Astrocyte (in vitro differentiated cells and primary cell): ENCODE measurements around the gene MAN2A1. TPM values are rescaled to one million over a fixed set of nuclear protein-coding genes. Genes with fewer than 3 reads are reported as not detected.
"Not testable (repeated sequence)": the region's sequence is repeated elsewhere in the genome, so short reads cannot be mapped to it uniquely, and the experiment has no call there.

Source experiments
- DNase-seq: peaks from one replicate; pipeline ENCODE4 v3.0.0-alpha.2; 2010; ENCODE audit warnings: low read depth
- FAIRE-seq: peaks from 2 replicates; lab custom pipeline; 2011; peaks lifted over from hg19 to GRCh38; lab: Jason Lieb, UNC
- H2AFZ ChIP-seq: 2 replicates; pipeline ENCODE4 v1.6.0; 2012; ENCODE audit warnings: low read depth, low read length, inconsistent platforms
- H3K27ac ChIP-seq: 2 replicates; pipeline ENCODE4 v1.5.1; 2011; ENCODE audit warnings: low read depth, low read length, inconsistent platforms
- H3K27me3 ChIP-seq: 2 replicates; pipeline ENCODE4 v1.6.0; 2011; ENCODE audit warnings: low read length, inconsistent platforms; ENCODE audit not compliant: insufficient read depth
- H3K36me3 ChIP-seq: 2 replicates; pipeline ENCODE4 v1.5.1; 2011; ENCODE audit warnings: low read length, inconsistent platforms; ENCODE audit not compliant: insufficient read depth
- H3K4me1 ChIP-seq: 2 replicates; pipeline ENCODE4 v1.5.1; 2011; ENCODE audit warnings: low read length, inconsistent platforms; ENCODE audit not compliant: insufficient read depth
- H3K4me2 ChIP-seq: 2 replicates; pipeline ENCODE4 v1.6.0; 2012; ENCODE audit warnings: low read length, inconsistent platforms
- H3K4me3 ChIP-seq: 2 replicates; pipeline ENCODE4 v1.5.1; 2011; ENCODE audit warnings: low read depth, mild to moderate bottlenecking, low read length, inconsistent platforms; ENCODE audit not compliant: insufficient read depth
- H3K79me2 ChIP-seq: 2 replicates; pipeline ENCODE4 v1.6.0; 2012; ENCODE audit warnings: mild to moderate bottlenecking, low read length, inconsistent platforms; ENCODE audit not compliant: insufficient read depth
- H3K9ac ChIP-seq: 2 replicates; pipeline ENCODE4 v1.6.0; 2012; ENCODE audit warnings: mild to moderate bottlenecking, low read length, inconsistent platforms
- H3K9me3 ChIP-seq: 2 replicates; pipeline ENCODE4 v1.5.1; 2012; ENCODE audit warnings: low read depth, mild to moderate bottlenecking, low read length, inconsistent platforms; ENCODE audit not compliant: insufficient read depth
- H4K20me1 ChIP-seq: 2 replicates; pipeline ENCODE4 v1.6.0; 2012; ENCODE audit warnings: low read length, inconsistent platforms; ENCODE audit not compliant: insufficient read depth
- H3K27ac Mint-ChIP-seq: one replicate; pipeline ENCODE4 v1.8.0; 2021; ENCODE audit warnings: mild to moderate bottlenecking, mixed read lengths; ENCODE audit not compliant: unreplicated experiment
- H3K27me3 Mint-ChIP-seq: one replicate; pipeline ENCODE4 v1.8.0; 2021; ENCODE audit warnings: low read depth, mixed read lengths; ENCODE audit not compliant: unreplicated experiment
- H3K36me3 Mint-ChIP-seq: one replicate; pipeline ENCODE4 v1.8.0; 2021; ENCODE audit warnings: low read depth, mixed read lengths; ENCODE audit not compliant: unreplicated experiment
- H3K4me1 Mint-ChIP-seq: one replicate; pipeline ENCODE4 v1.8.0; 2021; ENCODE audit warnings: low read depth, mixed read lengths; ENCODE audit not compliant: unreplicated experiment
- H3K4me3 Mint-ChIP-seq: one replicate; pipeline ENCODE4 v1.8.0; 2021; ENCODE audit warnings: mild to moderate bottlenecking, moderate library complexity, mixed read lengths; ENCODE audit not compliant: unreplicated experiment
- H3K9me3 Mint-ChIP-seq: one replicate; pipeline ENCODE4 v1.8.0; 2021; ENCODE audit warnings: mild to moderate bottlenecking, mixed read lengths; ENCODE audit not compliant: unreplicated experiment
- CTCF ChIP-seq: IDR thresholded peaks from 2 replicates; pipeline ENCODE4 v1.5.1; 2011; ENCODE audit warnings: low read depth, mild to moderate bottlenecking, inconsistent platforms, low read length, moderate library complexity; ENCODE audit not compliant: insufficient read depth
- EZH2 ChIP-seq: IDR thresholded peaks from 2 replicates; pipeline ENCODE4 v1.6.1; 2012; ENCODE audit warnings: mild to moderate bottlenecking, low read length, inconsistent platforms; ENCODE audit not compliant: insufficient read depth
- total RNA-seq: library from RNA; stranded (reverse); gene quantifications from 2 replicates; pipeline ENCODE4 v1.2.1, GENCODE V29; 2021

MAN2A1 gene
- total RNA-seq, 1 donor from 2014 or later, result 109 TPM

- H3K4me3 ChIP-seq, result no peak overlapping the region
- Mint-ChIP-seq H3K4me3 (no peak overlapping the region), H3K36me3 (no peaks in the 10 kb centered on the region), H3K27me3 (no peaks in the 10 kb centered on the region), H3K9me3 (peaks cover 5% of the 10 kb centered on the region), H3K4me1 (no peaks in the 10 kb centered on the region), H3K27ac (no peak overlapping the region)
- H3K9ac ChIP-seq, result no peak overlapping the region
- no peak overlapping the region for H3K4me2 ChIP-seq
- DNase-seq (no peak), FAIRE-seq (no peak)
- H2AFZ ChIP-seq, result no peak overlapping the region
- no peaks in the 10 kb centered on the region for H3K9me3 ChIP-seq
- no peaks in the 10 kb centered on the region for H4K20me1 ChIP-seq
- no peaks in the 10 kb centered on the region for H3K36me3 ChIP-seq
- H3K79me2 ChIP-seq, result no peaks in the 10 kb centered on the region
- H3K27me3 ChIP-seq, result no peaks in the 10 kb centered on the region
- no peak overlapping the region for H3K27ac ChIP-seq
- TF ChIP-seq CTCF (no peak), EZH2 (no peak)
- no peaks in the 10 kb centered on the region for H3K4me1 ChIP-seq
Measured at GRCh38 chr5:109888989-109889388, 199.3 kb downstream of the MAN2A1 start.

DNA sequence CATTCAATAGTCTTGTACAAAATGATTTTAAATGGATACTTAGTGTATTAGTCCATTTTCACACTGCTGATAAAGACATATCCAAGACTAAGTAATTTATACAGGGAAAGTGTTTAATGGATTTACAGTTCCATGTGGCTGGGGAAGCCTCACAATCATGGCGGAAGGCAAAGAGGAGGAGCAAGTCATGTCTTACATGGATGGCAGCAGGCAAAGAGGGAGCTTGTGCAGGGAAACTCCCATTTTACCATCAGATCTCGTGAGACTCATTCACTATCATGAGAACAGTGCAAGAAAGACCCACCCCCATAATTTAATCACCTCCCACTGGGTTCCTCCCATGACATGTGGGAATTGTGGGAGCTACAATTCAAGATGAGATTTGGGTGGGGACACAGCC, 203.5 kb downstream of the MAN2A1 start:
- not testable (repeated sequence) for H3K36me3 Mint-ChIP-seq, H3K27ac Mint-ChIP-seq, H3K27me3 Mint-ChIP-seq, H3K27me3 ChIP-seq, H2AFZ ChIP-seq, DNase-seq, H4K20me1 ChIP-seq, H3K4me2 ChIP-seq, H3K9me3 ChIP-seq, H3K4me3 Mint-ChIP-seq, H3K4me3 ChIP-seq, H3K9me3 Mint-ChIP-seq, H3K36me3 ChIP-seq, H3K4me1 Mint-ChIP-seq, H3K27ac ChIP-seq, H3K4me1 ChIP-seq, H3K79me2 ChIP-seq, H3K9ac ChIP-seq, FAIRE-seq

- Histone ChIP-seq H2AFZ (no peak overlapping the region), H4K20me1 (no peaks in the 10 kb centered on the region), H3K4me2 (no peak overlapping the region), H3K36me3 (no peaks in the 10 kb centered on the region), H3K4me1 (no peaks in the 10 kb centered on the region), H3K9me3 (no peaks in the 10 kb centered on the region), H3K79me2 (no peaks in the 10 kb centered on the region), H3K9ac (no peak overlapping the region), H3K27me3 (no peaks in the 10 kb centered on the region), H3K4me3 (no peak overlapping the region), H3K27ac (no peak overlapping the region)
- H3K4me3 Mint-ChIP-seq, result no peak overlapping the region
- no peak overlapping the region for H3K27ac Mint-ChIP-seq
- TF ChIP-seq CTCF, result no peak
- TF ChIP-seq EZH2, result no peak
- FAIRE-seq (no peak), DNase-seq (no peak)
- no peaks in the 10 kb centered on the region for H3K36me3 Mint-ChIP-seq
- no peaks in the 10 kb centered on the region for H3K27me3 Mint-ChIP-seq
- no peaks in the 10 kb centered on the region for H3K9me3 Mint-ChIP-seq
- peaks cover 7% of the 10 kb centered on the region for H3K4me1 Mint-ChIP-seq
Measured at GRCh38 chr5:109898269-109899162, 208.8 kb downstream of the MAN2A1 start.
